D721Med (cell line): ENCODE measurements around the gene SYTL2.
"Not testable (repeated sequence)": the region's sequence is repeated elsewhere in the genome, so short reads cannot be mapped to it uniquely, and the experiment has no call there.

Experiments
- DNase-seq: peaks from one replicate; pipeline ENCODE4 v3.0.0; 2011; ENCODE audit warnings: low spot score; ENCODE audit not compliant: insufficient read length
- FAIRE-seq: peaks from 2 replicates; lab custom pipeline; 2011; peaks lifted over from hg19 to GRCh38; lab: Jason Lieb, UNC
- TF ChIP-seq, protein P1 (sequence below): IDR thresholded peaks from 2 replicates; pipeline ENCODE4 v1.5.1; 2012; ENCODE audit warnings: mild to moderate bottlenecking, control low read depth; ENCODE audit not compliant: insufficient read depth; ENCODE audit errors: missing control alignments

Gene SYTL2

GRCh38 chr11:85848556-85848955 lies 37.6 kb upstream of the SYTL2 start:
- DNase-seq, result no peak
- FAIRE-seq, result no peak
- TF ChIP-seq, protein P1, sequence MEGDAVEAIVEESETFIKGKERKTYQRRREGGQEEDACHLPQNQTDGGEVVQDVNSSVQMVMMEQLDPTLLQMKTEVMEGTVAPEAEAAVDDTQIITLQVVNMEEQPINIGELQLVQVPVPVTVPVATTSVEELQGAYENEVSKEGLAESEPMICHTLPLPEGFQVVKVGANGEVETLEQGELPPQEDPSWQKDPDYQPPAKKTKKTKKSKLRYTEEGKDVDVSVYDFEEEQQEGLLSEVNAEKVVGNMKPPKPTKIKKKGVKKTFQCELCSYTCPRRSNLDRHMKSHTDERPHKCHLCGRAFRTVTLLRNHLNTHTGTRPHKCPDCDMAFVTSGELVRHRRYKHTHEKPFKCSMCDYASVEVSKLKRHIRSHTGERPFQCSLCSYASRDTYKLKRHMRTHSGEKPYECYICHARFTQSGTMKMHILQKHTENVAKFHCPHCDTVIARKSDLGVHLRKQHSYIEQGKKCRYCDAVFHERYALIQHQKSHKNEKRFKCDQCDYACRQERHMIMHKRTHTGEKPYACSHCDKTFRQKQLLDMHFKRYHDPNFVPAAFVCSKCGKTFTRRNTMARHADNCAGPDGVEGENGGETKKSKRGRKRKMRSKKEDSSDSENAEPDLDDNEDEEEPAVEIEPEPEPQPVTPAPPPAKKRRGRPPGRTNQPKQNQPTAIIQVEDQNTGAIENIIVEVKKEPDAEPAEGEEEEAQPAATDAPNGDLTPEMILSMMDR, result no peak

- TF ChIP-seq, protein P1, result no peak
These were observed 37.1 kb upstream of the SYTL2 start for GRCh38 chr11:85848006-85848405.

GRCh38 chr11:85847436-85847835 lies 36.5 kb upstream of the SYTL2 start:
- FAIRE-seq (no peak), DNase-seq (no peak)
- TF ChIP-seq, protein P1, result no peak

More at GRCh38 chr11:85848006-85848405, 37.1 kb upstream of the SYTL2 start:
- FAIRE-seq (no peak), DNase-seq (no peak)

- TF ChIP-seq, protein P1, result no peak
- DNase-seq (no peak), FAIRE-seq (no peak)
These were observed 34.2 kb upstream of the SYTL2 start for GRCh38 chr11:85845124-85845631.

DNA sequence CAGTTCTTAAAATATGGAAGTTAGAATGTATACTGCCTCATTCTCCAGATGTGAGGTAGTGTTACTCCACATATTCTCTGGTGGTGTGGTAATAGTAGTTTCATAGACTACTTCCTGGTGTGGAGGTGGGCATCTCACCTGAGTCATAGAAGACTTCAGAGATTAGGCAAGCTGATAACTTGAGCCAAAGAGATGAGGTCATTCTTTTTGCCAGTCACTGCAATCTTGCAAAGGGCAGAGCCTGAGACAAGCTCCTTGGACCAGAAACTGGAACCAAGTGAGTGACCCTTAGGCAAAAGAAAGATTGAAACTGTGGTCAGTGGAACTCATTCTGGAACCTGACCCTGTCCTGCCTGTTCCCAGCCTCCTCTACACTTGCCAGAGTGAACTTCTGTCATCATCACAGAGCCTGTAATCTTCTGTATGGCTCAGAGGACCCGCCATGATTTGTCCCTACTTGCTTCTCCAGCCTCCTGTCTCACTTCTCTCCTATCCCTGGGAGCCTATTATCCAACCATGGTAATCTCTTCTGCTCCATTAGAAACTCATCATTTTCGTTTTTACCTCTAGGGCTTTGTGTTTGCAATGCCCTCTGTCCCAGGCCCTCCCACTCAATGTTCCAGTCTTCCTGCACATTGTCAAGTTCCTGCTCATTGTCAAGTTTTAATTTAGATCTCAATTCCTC lies 33.6 kb upstream of the SYTL2 start:
- FAIRE-seq (no peak), DNase-seq (no peak)
- TF ChIP-seq, protein P1, result no peak

DNA sequence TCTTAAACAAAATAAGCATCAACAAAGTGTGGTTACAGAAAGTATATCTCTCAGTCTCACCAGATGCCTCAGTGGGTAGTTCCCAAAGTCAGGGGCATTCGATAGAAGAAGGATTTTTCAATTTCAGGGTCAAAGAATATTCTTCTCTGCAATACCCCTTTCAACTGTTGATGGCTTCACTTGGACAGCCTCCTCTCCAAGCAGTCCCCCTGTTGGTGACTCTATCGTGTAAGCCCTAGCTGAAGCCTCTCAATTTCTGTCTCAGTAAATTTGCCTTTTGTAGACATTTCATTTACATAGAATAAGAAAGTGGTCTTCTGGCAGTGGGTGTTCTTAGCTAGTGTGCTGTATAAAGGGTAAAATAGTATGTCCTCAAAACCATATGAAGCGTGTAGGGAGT lies 33.0 kb upstream of the SYTL2 start:
- TF ChIP-seq, protein P1, result no peak
- no peak for FAIRE-seq
- DNase-seq, result no peak

- not testable (repeated sequence) for DNase-seq, FAIRE-seq
These were observed 30.0 kb upstream of the SYTL2 start for GRCh38 chr11:85840932-85841331.
